ENCODE data around the gene TMEM256.

Gene TMEM256

DNA sequence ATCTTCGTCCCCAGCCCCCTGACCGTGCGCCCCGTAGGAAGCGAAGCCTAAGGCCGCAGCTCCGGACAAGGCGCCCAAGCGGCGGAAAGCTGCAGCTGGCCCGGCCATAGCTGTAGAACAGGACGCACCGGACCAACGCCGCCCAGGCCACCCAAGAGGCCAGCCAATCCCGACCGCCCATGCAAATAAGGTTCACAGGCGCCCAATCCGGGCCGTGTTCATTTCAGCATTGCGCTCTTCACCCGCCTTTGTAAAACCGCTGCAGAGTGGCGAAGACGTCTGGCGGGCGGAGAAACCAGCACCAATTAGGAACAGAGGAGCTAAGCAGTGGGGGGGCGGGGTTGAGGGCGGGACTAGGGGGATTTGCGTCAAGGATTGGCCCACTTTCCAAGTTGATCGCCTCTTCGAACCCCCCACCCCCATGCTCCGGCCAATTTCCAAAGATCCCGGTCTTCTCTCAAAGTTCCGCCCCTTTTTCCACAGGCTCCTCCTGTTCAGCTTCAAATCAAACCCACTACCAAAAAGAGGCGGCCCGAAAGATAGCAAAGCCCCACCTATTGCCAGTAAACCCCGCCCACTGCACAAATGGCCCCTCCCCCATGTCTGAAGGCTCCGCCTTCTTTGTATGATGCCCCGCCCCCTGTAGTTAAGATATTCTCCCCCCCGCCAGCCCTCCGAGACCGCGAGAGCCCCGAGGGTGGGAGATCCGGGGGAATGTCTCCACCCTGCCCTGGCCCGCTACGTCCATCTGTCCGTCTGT is at the start of gene TMEM256:
TMEM256 (minus strand) TSS at position 121 of the 760 bp plus-strand sequence; CDS start at position 108, 13 bp downstream.
- peak; percentile 100 for DNase-seq (ENCODE audit: low read depth, low spot score)
- TF ChIP-seq, protein P1, sequence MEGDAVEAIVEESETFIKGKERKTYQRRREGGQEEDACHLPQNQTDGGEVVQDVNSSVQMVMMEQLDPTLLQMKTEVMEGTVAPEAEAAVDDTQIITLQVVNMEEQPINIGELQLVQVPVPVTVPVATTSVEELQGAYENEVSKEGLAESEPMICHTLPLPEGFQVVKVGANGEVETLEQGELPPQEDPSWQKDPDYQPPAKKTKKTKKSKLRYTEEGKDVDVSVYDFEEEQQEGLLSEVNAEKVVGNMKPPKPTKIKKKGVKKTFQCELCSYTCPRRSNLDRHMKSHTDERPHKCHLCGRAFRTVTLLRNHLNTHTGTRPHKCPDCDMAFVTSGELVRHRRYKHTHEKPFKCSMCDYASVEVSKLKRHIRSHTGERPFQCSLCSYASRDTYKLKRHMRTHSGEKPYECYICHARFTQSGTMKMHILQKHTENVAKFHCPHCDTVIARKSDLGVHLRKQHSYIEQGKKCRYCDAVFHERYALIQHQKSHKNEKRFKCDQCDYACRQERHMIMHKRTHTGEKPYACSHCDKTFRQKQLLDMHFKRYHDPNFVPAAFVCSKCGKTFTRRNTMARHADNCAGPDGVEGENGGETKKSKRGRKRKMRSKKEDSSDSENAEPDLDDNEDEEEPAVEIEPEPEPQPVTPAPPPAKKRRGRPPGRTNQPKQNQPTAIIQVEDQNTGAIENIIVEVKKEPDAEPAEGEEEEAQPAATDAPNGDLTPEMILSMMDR (IDR thresholded peaks at IDR 0.05; ENCODE audit: low read depth, low read length) = peak; percentile 6
- H3K4me3 ChIP-seq (ENCODE audit: low read depth, low read length) = peak within 1 kb of the TSS; percentile 74
- in situ Hi-C loops (cut with HindIII; ENCODE audit: low sequenced_read_pairs) = no loop called here

- TF ChIP-seq, protein P1 (IDR thresholded peaks at IDR 0.05; ENCODE audit: low read depth, low read length) = no peak
- in situ Hi-C loops (cut with HindIII; ENCODE audit: low sequenced_read_pairs) = no loop called here
- no peak for DNase-seq (ENCODE audit: low read depth, low spot score)
- no peak overlapping the region for H3K4me3 ChIP-seq (ENCODE audit: low read depth, low read length)
Observed at GRCh38 chr17:7448461-7448860, 44.6 kb upstream of the TMEM256 start.

- no peak for DNase-seq (ENCODE audit: low read depth, low spot score)
- in situ Hi-C loops (cut with HindIII; ENCODE audit: low sequenced_read_pairs) = no loop called here
- peak overlapping the region; percentile 29 for H3K4me3 ChIP-seq (ENCODE audit: low read depth, low read length)
- TF ChIP-seq, protein P1 (IDR thresholded peaks at IDR 0.05; ENCODE audit: low read depth, low read length) = no peak
Observed at GRCh38 chr17:7445619-7445968, 41.7 kb upstream of the TMEM256 start.

DNA sequence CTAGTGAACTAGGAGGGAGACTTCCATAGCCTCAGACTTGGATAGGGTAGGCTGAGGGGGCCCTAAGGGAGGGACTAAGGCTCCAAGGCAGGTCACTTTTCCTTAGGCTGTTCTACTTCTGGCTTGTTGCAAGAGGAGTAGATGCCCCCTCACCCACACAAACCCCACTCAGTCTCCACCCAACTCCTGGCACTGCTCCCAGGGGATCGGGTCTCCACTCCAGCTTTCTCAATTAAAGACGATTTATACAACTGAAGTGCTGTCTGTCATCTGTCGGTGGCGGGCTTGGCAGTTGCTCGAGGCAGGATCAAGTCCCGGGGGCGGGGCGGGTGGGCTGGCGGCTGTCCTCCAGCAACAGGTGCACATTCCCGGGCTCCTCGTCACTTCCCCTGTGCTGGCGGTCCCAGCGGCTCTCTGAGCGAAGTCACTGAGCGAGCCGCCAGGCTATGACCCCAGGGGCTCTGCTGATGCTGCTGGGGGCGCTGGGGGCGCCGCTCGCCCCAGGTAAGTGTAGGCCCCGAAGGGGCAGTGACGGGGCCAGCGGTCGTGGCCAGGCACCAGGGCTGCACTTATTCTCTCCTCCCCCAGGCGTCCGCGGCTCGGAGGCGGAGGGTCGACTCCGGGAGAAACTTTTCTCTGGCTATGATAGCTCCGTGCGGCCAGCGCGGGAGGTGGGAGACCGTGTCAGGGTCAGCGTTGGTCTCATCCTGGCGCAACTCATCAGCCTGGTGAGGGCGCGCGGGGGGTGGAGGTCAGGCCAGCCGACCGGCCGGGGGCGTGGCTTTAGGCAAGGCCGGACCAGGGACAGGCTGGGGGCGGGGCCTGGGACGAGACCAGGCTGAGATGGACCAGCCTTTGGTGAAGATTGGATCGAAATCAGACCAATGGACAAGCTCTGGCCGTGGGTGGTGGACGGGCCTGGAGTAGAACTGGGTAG is 41.1 kb upstream of the TMEM256 start, which contains the start of gene CHRNB1:
CHRNB1 (plus strand) TSS at position 380 of the 937 bp plus-strand sequence; CDS start at position 447, 67 bp downstream.
- TF ChIP-seq, protein P1 (IDR thresholded peaks at IDR 0.05; ENCODE audit: low read depth, low read length) = no peak
- in situ Hi-C loops (cut with HindIII; ENCODE audit: low sequenced_read_pairs) = no loop called here
- H3K4me3 ChIP-seq (ENCODE audit: low read depth, low read length) = peak within 1 kb of the TSS; percentile 29
- peak; percentile 10 for DNase-seq (ENCODE audit: low read depth, low spot score)

GRCh38 chr17:7443499-7444485 is 39.9 kb upstream of the TMEM256 start:
- in situ Hi-C loops (cut with HindIII; ENCODE audit: low sequenced_read_pairs) = no loop called here
- TF ChIP-seq, protein P1 (IDR thresholded peaks at IDR 0.05; ENCODE audit: low read depth, low read length) = no peak
- H3K4me3 ChIP-seq (ENCODE audit: low read depth, low read length) = no peak overlapping the region

More at GRCh38 chr17:7443499-7444485, 39.9 kb upstream of the TMEM256 start:
- peak; percentile 47 for DNase-seq (ENCODE audit: low read depth, low spot score)

All from astrocyte of the spinal cord (primary cell).